Measurements from ENCODE around the gene HBP1. TPM values are rescaled to one million over a fixed set of nuclear protein-coding genes. Genes with fewer than 3 reads are reported as not detected.
"Not testable (repeated sequence)": the region's sequence is repeated elsewhere in the genome, so short reads cannot be mapped to it uniquely, and the experiment has no call there.

The HBP1 gene
- polyA plus RNA-seq, 2 of the 4 experiments (the other 2 are of a cell fraction), result 28.9 to 52.4 TPM

- 89% methylated on average over 5 of the region's 5 CpGs for WGBS (ENCODE audit: missing lambda C conversion rate)
- TF ChIP-seq JUN (IDR thresholded peaks at IDR 0.05), result no peak
- no peak for TF ChIP-seq KDM5A (IDR thresholded peaks at IDR 0.05)
- no peak for TF ChIP-seq RCOR1 (IDR thresholded peaks at IDR 0.05; ENCODE audit: low read depth, low read length)
- no peak for TF ChIP-seq CEBPB (IDR thresholded peaks at IDR 0.05)
- no peak for TF ChIP-seq SREBF2 (IDR thresholded peaks at IDR 0.05)
- TF ChIP-seq REST (IDR thresholded peaks at IDR 0.05), result no peak
- no peak for TF ChIP-seq ZC3H11A (IDR thresholded peaks at IDR 0.05)
- TF ChIP-seq PHF8 (IDR thresholded peaks at IDR 0.05; ENCODE audit: borderline replicate concordance, low read depth), result no peak
- no peak for TF ChIP-seq JUNB (IDR thresholded peaks at IDR 0.05)
- TF ChIP-seq MAZ (IDR thresholded peaks at IDR 0.05; ENCODE audit: borderline replicate concordance, low read depth, low read length), result no peak
- TF ChIP-seq CHD4 (IDR thresholded peaks at IDR 0.05; ENCODE audit: borderline replicate concordance), result no peak
- TF ChIP-seq ZNF302 (CRISPR knock-in tag; IDR thresholded peaks at IDR 0.05), result no peak
- no peak for TF ChIP-seq ESRRA (IDR thresholded peaks at IDR 0.05; ENCODE audit: borderline replicate concordance, low read length)
- no peak for TF ChIP-seq HOXB5 (CRISPR knock-in tag; IDR thresholded peaks at IDR 0.05)
- no peak for TF ChIP-seq EHMT2 (IDR thresholded peaks at IDR 0.05; ENCODE audit: low read depth)
- H3K4me2 ChIP-seq, result no peak overlapping the region
- H3K4me3 ChIP-seq, result no peak overlapping the region
- ChIA-PET CTCF (interaction anchor here (2.0 kb wide), 1 partner anchor 11 kb away, joined by 6 read pairs; no protein-coding TSS in a partner anchor), POLR2A (interaction anchor here (0.7 kb wide), 1 partner anchor 49 kb away, joined by 12 read pairs; no protein-coding TSS in a partner anchor)
- no peaks in the 10 kb centered on the region for H3K9me3 ChIP-seq
- ATAC-seq (no peak), DNase-seq (ENCODE audit: low read depth in 1 of 2, low spot score in 1 of 2) (no peak), FAIRE-seq (no peak)
- H3K27ac ChIP-seq, result no peak overlapping the region
- no peaks in the 10 kb centered on the region for H3K4me1 ChIP-seq
Measured at GRCh38 chr7:107220356-107220755, 51.6 kb downstream of the HBP1 start.

- not testable (repeated sequence) for ATAC-seq
- WGBS (ENCODE audit: missing lambda C conversion rate), result 93% methylated on average over 6 of the region's 6 CpGs
- POLR2A ChIA-PET, result interaction anchor here (0.7 kb wide), 1 partner anchor 48 kb away, joined by 12 read pairs; no protein-coding TSS in a partner anchor
Measured at GRCh38 chr7:107220806-107221205, 52.0 kb downstream of the HBP1 start.

GRCh38 chr7:107224374-107225223, 55.8 kb downstream of the HBP1 start:
- TF ChIP-seq EP300 (IDR thresholded peaks at IDR 0.05) (no peak), ZNF302 (CRISPR knock-in tag; IDR thresholded peaks at IDR 0.05) (no peak), BHLHE40 (IDR thresholded peaks at IDR 0.05; ENCODE audit: low read depth, low read length) (no peak), CHD2 (IDR thresholded peaks at IDR 0.05; ENCODE audit: low read length, partially characterized antibody) (no peak), JUN (IDR thresholded peaks at IDR 0.05) (no peak), HOXB13 (CRISPR knock-in tag; IDR thresholded peaks at IDR 0.05; ENCODE audit: low read depth) (no peak), CHD4 (IDR thresholded peaks at IDR 0.05; ENCODE audit: borderline replicate concordance) (no peak), FOSB (CRISPR knock-in tag; IDR thresholded peaks at IDR 0.05) (no peak), MAZ (IDR thresholded peaks at IDR 0.05; ENCODE audit: borderline replicate concordance, low read depth, low read length) (no peak), CEBPB (IDR thresholded peaks at IDR 0.05) (no peak), KDM1A (IDR thresholded peaks at IDR 0.05; ENCODE audit: low read depth) (no peak)
- ATAC-seq, result no peak
- no peaks in the 10 kb centered on the region for H3K4me1 ChIP-seq
- POLR2A ChIA-PET, result no interaction called here
- no peak overlapping the region for H3K27ac ChIP-seq
- CTCF ChIA-PET, result interaction anchor here (0.6 to 1.5 kb wide), 3 partner anchors 23 to 654 kb away, joined by 3 read pairs; no protein-coding TSS in a partner anchor
- no peak for FAIRE-seq
- 86% methylated on average over 5 of the region's 5 CpGs for WGBS (ENCODE audit: missing lambda C conversion rate)
- H3K4me2 ChIP-seq, result no peak overlapping the region
- DNase-seq (ENCODE audit: low read depth in 1 of 2, low spot score in 1 of 2), result no peak
- H3K4me3 ChIP-seq, result no peak overlapping the region
- no peaks in the 10 kb centered on the region for H3K9me3 ChIP-seq

More at GRCh38 chr7:107220806-107221205, 52.0 kb downstream of the HBP1 start:
- not testable (repeated sequence) for H3K4me2 ChIP-seq; FAIRE-seq; H3K4me1 ChIP-seq; H3K4me3 ChIP-seq; DNase-seq (ENCODE audit: low read depth in 1 of 2, low spot score in 1 of 2); H3K27ac ChIP-seq; H3K9me3 ChIP-seq
- CTCF ChIA-PET, result interaction anchor here (0.7 to 2.0 kb wide), 2 partner anchors 12 to 1350 kb away, joined by 5 to 6 read pairs; no protein-coding TSS in a partner anchor

Measured in A549 (cell line).